ENCODE measurements around the gene IGSF21. TPM values are rescaled to one million over a fixed set of nuclear protein-coding genes. Genes with fewer than 3 reads are reported as not detected.

IGSF21 gene
- total RNA-seq, 1 experiment from 2014 or later, result 30.5 TPM

DNA sequence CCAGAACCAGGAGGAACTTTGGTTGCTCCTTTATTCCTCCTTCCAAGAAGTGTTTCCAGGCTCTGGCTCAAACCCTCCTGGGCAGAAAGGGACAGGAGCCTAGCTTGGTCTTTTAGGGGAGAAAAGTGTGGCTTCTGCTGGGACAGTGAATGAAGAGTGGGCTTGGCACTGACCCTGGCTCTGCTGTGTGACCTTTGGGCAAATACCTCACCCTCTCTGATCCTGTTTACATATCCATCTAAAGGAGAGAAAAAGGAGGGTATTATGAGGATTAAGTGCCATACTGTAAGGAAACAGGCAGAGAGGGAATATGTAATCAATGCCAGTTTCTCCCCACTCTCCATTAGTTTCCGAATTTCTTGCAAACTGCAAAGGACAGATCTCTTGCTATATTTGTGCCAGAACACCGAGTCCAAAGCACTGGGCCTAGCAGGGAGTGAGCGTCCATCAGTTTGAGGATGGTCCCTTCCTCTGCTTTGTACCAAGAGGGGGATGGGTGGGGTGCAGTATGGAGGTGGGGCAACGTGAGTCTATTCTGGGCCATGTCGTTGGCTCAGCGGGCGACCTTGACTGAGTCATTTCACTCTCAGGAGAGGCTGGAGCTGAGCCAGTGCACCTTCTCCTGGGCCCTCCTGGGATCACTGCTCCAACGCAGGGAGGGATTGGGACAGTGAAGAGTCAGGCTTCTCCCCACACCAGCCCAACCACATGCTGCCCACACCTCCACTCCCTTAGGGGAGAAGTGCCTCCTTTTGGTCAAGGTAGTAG, 38.4 kb downstream of the IGSF21 start (continued):
- TF ChIP-seq, protein P1, sequence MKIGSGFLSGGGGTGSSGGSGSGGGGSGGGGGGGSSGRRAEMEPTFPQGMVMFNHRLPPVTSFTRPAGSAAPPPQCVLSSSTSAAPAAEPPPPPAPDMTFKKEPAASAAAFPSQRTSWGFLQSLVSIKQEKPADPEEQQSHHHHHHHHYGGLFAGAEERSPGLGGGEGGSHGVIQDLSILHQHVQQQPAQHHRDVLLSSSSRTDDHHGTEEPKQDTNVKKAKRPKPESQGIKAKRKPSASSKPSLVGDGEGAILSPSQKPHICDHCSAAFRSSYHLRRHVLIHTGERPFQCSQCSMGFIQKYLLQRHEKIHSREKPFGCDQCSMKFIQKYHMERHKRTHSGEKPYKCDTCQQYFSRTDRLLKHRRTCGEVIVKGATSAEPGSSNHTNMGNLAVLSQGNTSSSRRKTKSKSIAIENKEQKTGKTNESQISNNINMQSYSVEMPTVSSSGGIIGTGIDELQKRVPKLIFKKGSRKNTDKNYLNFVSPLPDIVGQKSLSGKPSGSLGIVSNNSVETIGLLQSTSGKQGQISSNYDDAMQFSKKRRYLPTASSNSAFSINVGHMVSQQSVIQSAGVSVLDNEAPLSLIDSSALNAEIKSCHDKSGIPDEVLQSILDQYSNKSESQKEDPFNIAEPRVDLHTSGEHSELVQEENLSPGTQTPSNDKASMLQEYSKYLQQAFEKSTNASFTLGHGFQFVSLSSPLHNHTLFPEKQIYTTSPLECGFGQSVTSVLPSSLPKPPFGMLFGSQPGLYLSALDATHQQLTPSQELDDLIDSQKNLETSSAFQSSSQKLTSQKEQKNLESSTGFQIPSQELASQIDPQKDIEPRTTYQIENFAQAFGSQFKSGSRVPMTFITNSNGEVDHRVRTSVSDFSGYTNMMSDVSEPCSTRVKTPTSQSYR (CRISPR knock-in tag; IDR thresholded peaks at IDR 0.05), result no peak
- TF ChIP-seq, protein P2, sequence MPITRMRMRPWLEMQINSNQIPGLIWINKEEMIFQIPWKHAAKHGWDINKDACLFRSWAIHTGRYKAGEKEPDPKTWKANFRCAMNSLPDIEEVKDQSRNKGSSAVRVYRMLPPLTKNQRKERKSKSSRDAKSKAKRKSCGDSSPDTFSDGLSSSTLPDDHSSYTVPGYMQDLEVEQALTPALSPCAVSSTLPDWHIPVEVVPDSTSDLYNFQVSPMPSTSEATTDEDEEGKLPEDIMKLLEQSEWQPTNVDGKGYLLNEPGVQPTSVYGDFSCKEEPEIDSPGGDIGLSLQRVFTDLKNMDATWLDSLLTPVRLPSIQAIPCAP (CRISPR knock-in tag; IDR thresholded peaks at IDR 0.05), result no peak
- TF ChIP-seq ETV6 (CRISPR knock-in tag; IDR thresholded peaks at IDR 0.05) (no peak), OVOL2 (CRISPR knock-in tag; IDR thresholded peaks at IDR 0.05; ENCODE audit: borderline replicate concordance) (no peak), MYBL2 (CRISPR knock-in tag; IDR thresholded peaks at IDR 0.05) (no peak), NFE2L1 (CRISPR knock-in tag; IDR thresholded peaks at IDR 0.05) (no peak)

DNA sequence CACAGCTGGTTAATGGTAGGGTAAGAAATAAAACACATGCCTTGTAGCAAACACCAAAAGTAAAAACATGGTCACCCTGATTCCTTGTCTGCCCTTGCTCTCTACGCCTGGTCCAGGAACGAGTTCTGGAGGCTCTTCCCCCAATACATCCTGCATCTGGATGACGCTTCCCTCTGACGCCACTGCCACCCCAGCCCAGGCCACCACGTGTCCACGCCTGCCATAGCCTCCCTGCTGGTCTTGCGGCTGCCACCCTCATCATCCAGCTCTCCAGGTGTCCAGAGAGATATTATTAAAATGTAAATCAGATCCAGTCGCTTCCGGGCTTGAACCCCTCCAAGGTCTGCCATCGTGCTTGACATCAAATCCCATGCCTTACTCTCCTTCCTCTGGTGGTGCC, 39.3 kb downstream of the IGSF21 start:
- ChIA-PET POLR2A (no interaction called here), CTCF (no interaction called here)
- TF ChIP-seq ATF1 (CRISPR knock-in tag; IDR thresholded peaks at IDR 0.05) (no peak), MXD4 (CRISPR knock-in tag; IDR thresholded peaks at IDR 0.05; ENCODE audit: borderline replicate concordance) (no peak), SP1 (CRISPR knock-in tag; conservative IDR thresholded peaks at IDR 0.05) (no peak), FOXP1 (CRISPR knock-in tag; IDR thresholded peaks at IDR 0.05; ENCODE audit: borderline replicate concordance) (no peak), TEAD1 (CRISPR knock-in tag; IDR thresholded peaks at IDR 0.05) (no peak), HMGA2 (CRISPR knock-in tag; IDR thresholded peaks at IDR 0.05) (no peak), ZNF423 (CRISPR knock-in tag; IDR thresholded peaks at IDR 0.05) (no peak), MYBL2 (CRISPR knock-in tag; IDR thresholded peaks at IDR 0.05) (no peak)
- TF ChIP-seq, protein P2 (CRISPR knock-in tag; IDR thresholded peaks at IDR 0.05), result no peak
- H3K36me3 Mint-ChIP-seq, result no peaks in the 10 kb centered on the region; the same call in 1 of the 2 replicates
- no peak overlapping the region for H3K4me3 Mint-ChIP-seq
- ATAC-seq (no peak), DNase-seq (ENCODE audit: low spot score) (no peak)
- no peaks in the 10 kb centered on the region for H3K9me3 Mint-ChIP-seq
- H3K27ac Mint-ChIP-seq, result no peak overlapping the region; the same call in 1 of the 2 replicates
- no peaks in the 10 kb centered on the region for H3K27me3 Mint-ChIP-seq (ENCODE audit: low read depth)
- peaks cover 32% of the 10 kb centered on the region for H3K4me1 Mint-ChIP-seq

DNA sequence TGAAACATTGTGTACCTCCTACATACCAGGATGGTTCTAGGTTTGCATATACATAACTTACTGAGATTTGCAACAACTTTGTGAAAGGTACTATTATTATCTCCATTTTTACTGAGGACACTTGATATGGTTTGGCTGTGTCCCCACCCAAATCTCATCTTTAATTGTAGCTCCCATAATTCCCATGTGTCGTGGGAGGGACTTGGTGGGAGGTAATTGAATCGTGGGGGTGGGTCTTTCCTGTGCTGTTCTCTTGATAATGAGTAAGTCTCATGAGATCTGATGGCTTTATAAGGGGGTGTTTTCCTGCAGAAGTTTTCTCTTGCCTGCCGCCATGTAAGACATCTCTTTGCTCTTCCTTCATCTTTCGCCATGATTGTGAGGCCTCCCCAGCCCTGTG, 40.1 kb downstream of the IGSF21 start:
- no peak overlapping the region for H3K27ac Mint-ChIP-seq
- ChIA-PET CTCF (interaction anchor here (1.1 to 2.1 kb wide), 3 partner anchors 9 to 36 kb away, joined by 3 to 6 read pairs (median 6); no protein-coding TSS in a partner anchor), POLR2A (no interaction called here)
- ATAC-seq, result no peak
- H3K9me3 Mint-ChIP-seq, result no peaks in the 10 kb centered on the region
- DNase-seq (ENCODE audit: low spot score), result no peak
- H3K4me3 Mint-ChIP-seq, result no peak overlapping the region
- H3K36me3 Mint-ChIP-seq, result no peaks in the 10 kb centered on the region; the same call in 1 of the 2 replicates
- no peaks in the 10 kb centered on the region for H3K27me3 Mint-ChIP-seq (ENCODE audit: low read depth)
- peaks cover 29% of the 10 kb centered on the region for H3K4me1 Mint-ChIP-seq
- TF ChIP-seq ZNF121 (CRISPR knock-in tag; IDR thresholded peaks at IDR 0.05) (no peak), SP1 (CRISPR knock-in tag; conservative IDR thresholded peaks at IDR 0.05) (no peak), ZNF219 (CRISPR knock-in tag; IDR thresholded peaks at IDR 0.05; ENCODE audit: borderline replicate concordance) (no peak), ZNF232 (CRISPR knock-in tag; IDR thresholded peaks at IDR 0.05) (no peak), PRRX2 (CRISPR knock-in tag; IDR thresholded peaks at IDR 0.05) (no peak), NR3C1 (CRISPR knock-in tag; conservative IDR thresholded peaks at IDR 0.05; ENCODE audit: low read depth) (no peak), NFE2L1 (CRISPR knock-in tag; IDR thresholded peaks at IDR 0.05) (no peak), ZBTB21 (CRISPR knock-in tag; IDR thresholded peaks at IDR 0.05; ENCODE audit: borderline replicate concordance) (no peak), TEAD1 (CRISPR knock-in tag; IDR thresholded peaks at IDR 0.05) (no peak)
- TF ChIP-seq, protein P3, sequence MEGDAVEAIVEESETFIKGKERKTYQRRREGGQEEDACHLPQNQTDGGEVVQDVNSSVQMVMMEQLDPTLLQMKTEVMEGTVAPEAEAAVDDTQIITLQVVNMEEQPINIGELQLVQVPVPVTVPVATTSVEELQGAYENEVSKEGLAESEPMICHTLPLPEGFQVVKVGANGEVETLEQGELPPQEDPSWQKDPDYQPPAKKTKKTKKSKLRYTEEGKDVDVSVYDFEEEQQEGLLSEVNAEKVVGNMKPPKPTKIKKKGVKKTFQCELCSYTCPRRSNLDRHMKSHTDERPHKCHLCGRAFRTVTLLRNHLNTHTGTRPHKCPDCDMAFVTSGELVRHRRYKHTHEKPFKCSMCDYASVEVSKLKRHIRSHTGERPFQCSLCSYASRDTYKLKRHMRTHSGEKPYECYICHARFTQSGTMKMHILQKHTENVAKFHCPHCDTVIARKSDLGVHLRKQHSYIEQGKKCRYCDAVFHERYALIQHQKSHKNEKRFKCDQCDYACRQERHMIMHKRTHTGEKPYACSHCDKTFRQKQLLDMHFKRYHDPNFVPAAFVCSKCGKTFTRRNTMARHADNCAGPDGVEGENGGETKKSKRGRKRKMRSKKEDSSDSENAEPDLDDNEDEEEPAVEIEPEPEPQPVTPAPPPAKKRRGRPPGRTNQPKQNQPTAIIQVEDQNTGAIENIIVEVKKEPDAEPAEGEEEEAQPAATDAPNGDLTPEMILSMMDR (IDR thresholded peaks at IDR 0.05), result no peak
- TF ChIP-seq, protein P4, sequence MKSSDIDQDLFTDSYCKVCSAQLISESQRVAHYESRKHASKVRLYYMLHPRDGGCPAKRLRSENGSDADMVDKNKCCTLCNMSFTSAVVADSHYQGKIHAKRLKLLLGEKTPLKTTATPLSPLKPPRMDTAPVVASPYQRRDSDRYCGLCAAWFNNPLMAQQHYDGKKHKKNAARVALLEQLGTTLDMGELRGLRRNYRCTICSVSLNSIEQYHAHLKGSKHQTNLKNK (CRISPR knock-in tag; IDR thresholded peaks at IDR 0.05), result no peak
- TF ChIP-seq, protein P5, sequence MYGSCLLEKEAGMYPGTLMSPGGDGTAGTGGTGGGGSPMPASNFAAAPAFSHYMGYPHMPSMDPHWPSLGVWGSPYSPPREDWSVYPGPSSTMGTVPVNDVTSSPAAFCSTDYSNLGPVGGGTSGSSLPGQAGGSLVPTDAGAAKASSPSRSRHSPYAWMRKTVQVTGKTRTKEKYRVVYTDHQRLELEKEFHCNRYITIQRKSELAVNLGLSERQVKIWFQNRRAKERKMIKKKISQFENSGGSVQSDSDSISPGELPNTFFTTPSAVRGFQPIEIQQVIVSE (CRISPR knock-in tag; IDR thresholded peaks at IDR 0.05; ENCODE audit: borderline replicate concordance), result no peak
- TF ChIP-seq, protein P6, sequence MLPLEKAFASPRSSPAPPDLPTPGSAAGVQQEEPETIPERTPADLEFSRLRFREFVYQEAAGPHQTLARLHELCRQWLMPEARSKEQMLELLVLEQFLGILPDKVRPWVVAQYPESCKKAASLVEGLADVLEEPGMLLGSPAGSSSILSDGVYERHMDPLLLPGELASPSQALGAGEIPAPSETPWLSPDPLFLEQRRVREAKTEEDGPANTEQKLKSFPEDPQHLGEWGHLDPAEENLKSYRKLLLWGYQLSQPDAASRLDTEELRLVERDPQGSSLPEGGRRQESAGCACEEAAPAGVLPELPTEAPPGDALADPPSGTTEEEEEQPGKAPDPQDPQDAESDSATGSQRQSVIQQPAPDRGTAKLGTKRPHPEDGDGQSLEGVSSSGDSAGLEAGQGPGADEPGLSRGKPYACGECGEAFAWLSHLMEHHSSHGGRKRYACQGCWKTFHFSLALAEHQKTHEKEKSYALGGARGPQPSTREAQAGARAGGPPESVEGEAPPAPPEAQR (CRISPR knock-in tag; IDR thresholded peaks at IDR 0.05), result no peak

Measured in WTC11 (cell line).